Glomerular visceral epithelial cell (primary cell): ENCODE measurements around the gene GAPVD1.
A peak's percentile ranks its signal among the peaks of the same experiment; 100 is the strongest.
"Not testable (repeated sequence)": the region's sequence is repeated elsewhere in the genome, so short reads cannot be mapped to it uniquely, and the experiment has no call there.

Experiments used
- DNase-seq: peaks from one replicate; pipeline ENCODE4 v3.0.0-alpha.2; 2016; ENCODE audit errors: extremely low spot score

GAPVD1 gene

DNA sequence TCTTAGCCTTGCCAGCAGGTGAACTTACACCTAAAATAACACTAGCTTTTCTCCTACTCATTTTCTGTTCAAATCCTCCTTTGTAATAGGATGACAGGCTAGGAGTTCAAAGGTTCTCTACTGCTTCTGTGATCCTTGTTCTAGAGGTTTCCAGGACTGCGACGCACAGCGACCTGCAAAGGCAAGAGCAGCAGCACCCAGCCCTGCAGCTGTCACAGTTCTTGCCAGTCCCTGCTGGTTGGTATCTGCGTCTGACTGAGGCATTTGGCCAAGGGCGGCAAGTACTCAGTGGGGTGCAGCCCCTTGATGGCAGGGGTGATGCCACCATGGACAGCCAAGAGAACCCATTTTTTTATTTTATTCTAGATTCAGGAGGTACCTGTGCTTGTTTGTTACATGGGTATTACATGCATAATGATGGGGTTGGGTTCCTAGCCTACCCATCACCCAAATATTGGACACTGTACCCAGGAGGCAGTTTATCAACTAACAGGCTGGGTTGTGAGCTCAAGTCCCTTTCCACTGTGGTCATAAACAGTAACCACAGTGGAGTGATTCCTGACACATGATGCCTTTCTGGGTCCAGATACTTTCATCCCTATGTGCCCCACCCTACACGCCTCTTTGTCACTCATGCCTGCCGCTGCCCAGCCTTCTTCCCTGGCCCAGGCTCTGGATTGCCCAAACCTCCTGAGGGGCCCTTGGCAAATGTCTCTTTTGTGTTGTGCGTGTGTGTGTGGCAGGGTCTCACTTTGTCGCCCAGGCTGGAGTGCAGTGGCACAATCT, 111.0 kb downstream of the GAPVD1 start:
- no peak for DNase-seq

GRCh38 chr9:125374443-125375309, 113.0 kb downstream of the GAPVD1 start:
- peak; percentile 79 for DNase-seq

DNA sequence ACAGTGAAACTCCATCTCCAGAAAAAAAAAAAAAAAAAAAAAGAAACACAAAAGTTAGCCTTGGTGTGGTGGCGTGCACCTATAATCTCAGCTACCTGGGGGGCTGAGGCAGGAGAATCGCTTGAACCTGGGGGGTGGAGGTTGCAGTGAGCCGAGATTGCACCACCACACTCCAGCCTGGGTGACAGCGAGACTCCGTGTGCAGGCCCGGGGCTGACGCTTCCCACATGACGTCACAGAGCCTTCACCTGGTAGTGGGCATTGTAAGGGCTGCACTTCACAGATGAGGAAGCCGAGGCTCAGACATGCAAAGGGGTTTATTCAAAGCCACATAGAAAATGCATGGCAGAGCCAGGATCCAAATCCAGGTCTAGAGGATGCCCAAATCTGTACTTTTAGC, 114.2 kb downstream of the GAPVD1 start:
- no peak for DNase-seq

DNA sequence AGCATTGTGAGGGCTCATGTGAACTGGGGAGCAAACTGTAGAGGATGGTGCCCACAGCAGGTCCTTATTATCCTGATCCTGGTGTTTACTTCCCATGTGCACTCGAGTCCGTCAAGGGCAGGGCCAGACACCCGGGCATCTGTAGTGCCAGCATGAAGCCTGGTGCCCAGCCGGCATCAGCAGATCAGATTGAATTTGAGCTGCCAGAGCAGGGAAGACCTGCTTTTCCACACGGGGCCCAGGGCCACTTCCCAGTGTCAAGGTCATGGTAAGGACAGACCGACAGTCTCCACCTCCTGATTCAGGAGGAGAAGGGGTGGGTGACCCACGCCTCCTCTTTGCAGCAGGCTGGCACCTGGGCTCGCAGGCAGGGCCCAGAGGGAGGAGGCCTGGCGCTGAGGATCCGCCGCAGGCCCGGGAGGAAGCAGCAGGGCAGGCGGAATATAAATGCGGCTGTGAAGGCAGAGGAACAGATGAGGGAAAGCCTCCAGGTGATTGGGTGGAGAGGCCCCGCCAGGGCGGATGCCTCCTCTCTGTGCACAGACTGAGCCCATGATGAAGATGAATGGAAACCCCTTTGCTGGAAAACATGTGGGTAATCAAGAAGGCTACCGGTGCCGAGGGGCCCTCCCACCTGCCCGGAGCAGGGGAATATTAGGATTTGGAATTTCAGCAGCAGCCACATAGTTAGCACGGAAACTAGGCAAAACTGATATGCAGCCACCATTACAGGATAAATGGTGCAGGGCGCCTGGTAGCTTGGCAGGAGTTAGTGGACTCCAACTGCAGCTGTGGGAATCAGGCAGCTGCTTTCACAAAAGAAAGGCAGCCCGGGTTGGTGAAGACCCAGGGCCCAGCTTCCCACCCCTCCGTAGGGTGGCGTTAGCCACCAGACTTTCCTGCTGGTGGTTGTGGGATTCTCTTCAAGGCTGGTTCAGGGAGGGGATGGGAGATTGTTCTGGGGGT, 114.9 kb downstream of the GAPVD1 start:
- no peak for DNase-seq

DNA sequence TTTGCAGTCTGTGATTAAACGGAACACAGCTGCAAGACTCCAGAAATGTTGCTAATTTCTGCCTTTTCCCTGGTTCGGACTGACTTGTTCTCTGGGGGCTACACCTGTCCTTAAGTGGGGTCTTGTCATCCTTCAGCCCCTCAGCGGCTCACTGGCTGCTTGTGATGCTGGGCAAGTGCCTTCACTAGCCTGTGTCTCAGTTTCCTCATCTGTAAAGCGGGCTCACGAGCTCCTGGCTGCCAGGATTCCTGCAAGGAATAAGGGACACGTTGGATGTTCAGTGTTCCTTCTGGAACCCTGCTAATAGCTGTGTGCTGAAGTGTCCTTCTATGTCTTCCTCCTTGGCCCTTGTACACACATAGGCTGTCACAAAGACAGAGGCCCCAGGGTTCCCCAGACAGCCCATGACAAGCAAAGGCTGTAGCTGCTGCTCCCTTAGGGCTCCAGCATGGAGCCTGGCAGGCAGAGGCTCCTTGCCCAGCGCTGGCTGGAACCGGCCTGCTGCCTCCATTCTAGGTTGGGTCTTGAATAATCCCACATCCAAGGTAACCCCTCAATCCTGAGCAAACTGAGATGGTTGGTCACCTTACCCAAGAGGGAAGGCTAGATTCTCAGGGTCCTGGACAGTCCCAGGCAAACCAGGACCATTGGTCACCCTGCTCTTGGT, 116.1 kb downstream of the GAPVD1 start:
- DNase-seq: no peak

- no peak for DNase-seq
Measured at GRCh38 chr9:125378778-125379177, 117.2 kb downstream of the GAPVD1 start.

DNA sequence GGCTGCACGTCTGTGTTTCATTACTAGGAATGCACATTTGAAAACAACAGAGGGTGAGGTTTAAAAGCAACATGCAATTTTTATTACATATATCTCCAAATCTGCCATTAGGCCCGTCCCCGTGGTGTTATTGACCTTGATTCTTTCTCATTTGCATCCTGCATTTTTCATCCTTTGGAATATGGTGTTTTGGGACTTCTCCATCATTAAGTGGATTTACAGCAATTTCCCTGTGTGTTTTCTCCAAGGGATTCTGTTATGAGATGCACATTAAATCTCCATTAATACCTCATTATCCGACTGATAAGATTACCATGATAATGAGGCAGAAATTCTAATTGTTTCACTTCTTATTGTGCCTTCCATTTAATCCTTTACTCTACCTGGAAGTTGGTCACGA, 117.6 kb downstream of the GAPVD1 start:
- DNase-seq: no peak

DNA sequence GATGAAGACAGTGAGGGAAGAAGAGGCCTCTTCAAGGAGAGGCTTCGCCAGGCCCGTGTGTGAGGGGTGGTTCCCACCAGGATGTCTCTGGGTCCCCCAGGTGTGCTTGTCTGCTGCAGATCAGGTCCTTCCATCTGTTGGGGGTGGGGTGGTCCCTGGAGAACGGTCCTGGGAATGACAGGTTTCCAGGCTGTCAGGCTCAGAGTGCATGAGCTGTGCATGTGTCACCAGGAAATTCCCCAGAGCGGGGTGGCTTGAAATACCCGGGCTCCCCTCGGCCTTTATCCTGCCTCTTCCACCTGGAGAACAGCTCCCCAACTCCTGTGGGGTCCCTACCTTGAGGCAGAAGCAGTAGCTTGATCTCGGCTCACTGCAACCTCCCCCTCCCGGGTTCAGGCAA, 118.8 kb downstream of the GAPVD1 start:
- peak; percentile 21 for DNase-seq

- DNase-seq: no peak
Measured at GRCh38 chr9:125387861-125388524, 126.4 kb downstream of the GAPVD1 start.

DNA sequence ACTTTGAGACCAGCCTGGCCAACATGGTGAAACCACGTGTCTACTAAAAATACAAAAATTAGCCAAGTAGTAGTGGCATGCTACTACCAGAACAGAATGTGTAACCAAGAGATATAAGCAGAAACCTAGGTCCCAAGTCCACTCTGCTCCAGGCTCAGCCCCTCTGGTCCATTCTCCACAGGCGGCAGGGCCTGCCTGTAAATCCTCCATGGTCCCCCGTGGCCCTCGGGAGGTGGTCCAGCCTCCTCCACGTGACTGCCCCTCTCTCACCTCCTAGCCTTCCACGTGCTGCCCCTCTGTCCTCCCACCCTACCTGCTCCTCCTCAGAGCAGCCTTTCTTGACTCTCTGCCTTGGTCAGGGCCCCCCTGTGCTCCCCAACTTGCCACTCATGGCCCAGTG, 127.4 kb downstream of the GAPVD1 start:
- DNase-seq: no peak

GRCh38 chr9:125391704-125392103, 130.1 kb downstream of the GAPVD1 start:
- DNase-seq: no peak

DNA sequence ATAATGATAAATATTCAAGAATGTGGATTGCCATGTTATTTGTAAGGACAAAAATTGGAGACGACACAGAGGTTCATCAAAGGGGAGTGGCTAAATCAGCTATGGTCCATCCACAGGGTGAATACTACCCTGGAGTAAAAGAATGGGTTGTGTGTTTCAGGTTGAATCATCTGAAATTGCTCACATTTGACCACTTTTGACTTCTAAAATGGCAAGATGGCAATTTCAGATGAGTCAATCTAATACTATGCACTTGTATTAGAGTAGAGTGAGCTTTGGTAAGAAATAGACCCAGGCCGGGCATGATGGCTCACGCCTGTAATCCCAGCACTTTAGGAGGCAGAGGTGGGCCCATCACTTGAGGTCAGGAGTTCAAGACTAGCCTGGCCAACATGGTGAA, 131.8 kb downstream of the GAPVD1 start:
- no peak for DNase-seq

DNA sequence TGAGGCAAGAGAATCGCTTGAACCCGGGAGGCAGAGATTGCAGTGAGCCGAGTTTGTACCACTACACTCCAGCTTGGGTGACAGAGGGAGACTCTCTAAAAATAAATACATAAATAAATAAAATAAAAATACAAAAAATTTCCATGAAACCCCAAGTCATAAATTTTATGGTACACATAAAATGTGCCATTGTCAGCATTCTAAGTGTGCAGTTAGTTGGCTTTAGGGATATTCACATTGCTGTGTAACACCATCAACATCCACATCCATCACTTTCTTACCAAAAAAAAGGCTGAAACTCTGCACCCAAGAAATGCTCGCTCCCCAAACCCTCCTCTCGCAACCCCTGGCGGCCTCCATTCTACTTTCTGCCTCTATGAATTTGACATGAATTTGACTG, 135.2 kb downstream of the GAPVD1 start:
- no peak for DNase-seq

GRCh38 chr9:125397736-125398135, 136.1 kb downstream of the GAPVD1 start:
- DNase-seq: no peak

GRCh38 chr9:125398243-125398642, 136.6 kb downstream of the GAPVD1 start:
- no peak for DNase-seq

DNA sequence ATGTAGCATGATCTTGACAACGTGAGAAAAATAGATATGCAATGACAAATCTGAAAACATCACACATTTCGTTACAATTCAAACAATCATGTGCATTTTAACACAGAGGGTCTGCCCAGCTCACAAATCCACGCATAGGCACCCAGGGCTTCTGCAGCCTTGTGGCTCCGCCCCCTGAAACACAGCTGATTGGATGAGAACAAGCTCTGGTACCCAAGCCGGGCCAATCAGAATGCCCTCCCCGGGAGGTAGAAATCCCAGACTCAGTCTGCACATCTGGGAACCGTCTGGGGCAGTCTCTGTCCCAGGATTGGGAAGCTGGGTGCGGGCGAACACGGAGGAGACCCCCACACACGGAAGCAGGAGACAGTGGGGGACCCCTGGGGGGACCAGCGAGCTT, 137.5 kb downstream of the GAPVD1 start:
- no peak for DNase-seq

- no peak for DNase-seq
Measured at GRCh38 chr9:125399666-125400065, 138.0 kb downstream of the GAPVD1 start.

GRCh38 chr9:125400232-125400631, 138.6 kb downstream of the GAPVD1 start:
- not testable (repeated sequence) for DNase-seq

DNA sequence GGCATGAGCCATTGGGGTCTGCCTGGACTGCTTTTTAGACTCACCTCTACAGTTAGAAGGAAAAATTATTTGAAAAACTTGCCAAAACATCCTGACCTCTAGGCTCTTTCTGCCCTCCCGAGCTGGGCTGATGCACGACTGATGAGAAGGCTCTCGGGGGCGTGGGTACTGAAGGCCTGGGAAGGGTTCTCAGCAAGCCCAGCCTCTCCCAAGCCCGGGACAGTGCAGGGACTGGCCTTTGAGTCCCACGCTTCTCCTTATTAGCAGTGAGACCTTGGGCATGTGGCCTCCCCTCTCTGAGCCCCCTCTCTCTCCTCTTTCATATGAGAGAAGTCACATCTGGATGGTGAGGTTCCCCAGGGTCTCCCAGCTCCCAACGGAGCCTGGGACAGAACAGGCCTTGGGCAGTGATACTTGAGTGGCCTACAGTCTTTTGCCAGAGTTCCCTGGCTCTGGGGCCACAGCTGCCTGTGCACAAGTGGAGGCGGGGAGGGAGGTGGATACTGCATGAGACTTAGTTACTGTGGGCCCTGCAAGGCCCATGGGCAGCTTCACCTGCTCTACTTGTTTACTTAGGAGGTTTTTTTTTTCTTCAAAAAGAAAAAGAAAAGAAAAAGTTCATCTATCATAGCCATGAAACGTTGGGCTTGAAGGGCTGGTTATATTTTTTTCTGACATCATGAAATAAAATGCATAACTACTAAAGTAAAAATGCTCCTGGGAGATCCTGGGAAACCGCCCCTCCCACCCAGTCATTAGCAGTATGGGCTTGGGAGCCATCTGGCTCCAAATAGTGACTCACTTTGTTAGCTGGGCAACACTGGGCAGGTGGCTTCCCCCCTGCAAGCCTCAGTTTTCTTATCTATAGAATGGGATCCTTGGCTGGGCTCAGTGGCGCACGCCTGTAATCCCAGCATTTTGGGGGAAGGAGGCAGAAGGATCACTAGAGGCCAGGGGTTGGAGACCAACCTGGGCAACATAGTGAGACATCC, 139.4 kb downstream of the GAPVD1 start:
- no peak for DNase-seq

GRCh38 chr9:125404733-125405132, 143.1 kb downstream of the GAPVD1 start:
- DNase-seq: no peak
